GM12878 (cell line): Measurements from ENCODE around the gene OR9Q2. TPM values are rescaled to one million over a fixed set of nuclear protein-coding genes. Genes with fewer than 3 reads are reported as not detected.

Experiments used
- ATAC-seq: fragments of 200-7000 bp; cut with Tn5 transposase; 3 replicates; pipeline ENCODE4 v1.9.1; 2020; ENCODE audit warnings: mild to moderate bottlenecking, moderate library complexity
- BruUV-seq: library from RNA; stranded (reverse); fragments of 400-500 nt; replicated peaks from 2 replicates; lab custom pipeline; 2021; lab: Mats Ljungman, UMichigan
- CTCF ChIA-PET: fragments of 300-600 bp; sonication (Branson Sonifier 250); formaldehyde crosslinking; extraction: SDS; loops from one replicate; lab custom pipeline; 2021; ENCODE audit warnings: inconsistent platforms; lab: Yijun Ruan, JAX
- POLR2A ChIA-PET: fragments of 350-600 bp; formaldehyde crosslinking; extraction: SDS; loops from one replicate; lab custom pipeline; 2021; ENCODE audit warnings: inconsistent platforms; lab: Charles Lee
- RAD21 ChIA-PET: fragments of 300-600 bp; sonication (Branson Sonifier 250); formaldehyde crosslinking; loops from one replicate; lab custom pipeline; 2023; ENCODE audit warnings: antibody characterized with exemption; ENCODE audit not compliant: unreplicated experiment; lab: Charles Lee
- SMC1A ChIA-PET: fragments of 300-600 bp; sonication (Branson Sonifier 250); formaldehyde crosslinking; loops from one replicate; lab custom pipeline; 2023; ENCODE audit not compliant: unreplicated experiment, uncharacterized antibody; lab: Charles Lee
- DNase-seq: peaks from one replicate; pipeline ENCODE4 v3.0.0-alpha.2; 2011; ENCODE audit warnings: low read depth, low spot score
- FAIRE-seq: peaks from 3 replicates; lab custom pipeline; 2011; peaks lifted over from hg19 to GRCh38; lab: Jason Lieb, UNC
- H2AFZ ChIP-seq: 2 replicates; pipeline ENCODE4 v1.6.0; 2011; ENCODE audit warnings: low read depth, low read length, control low read depth; ENCODE audit not compliant: control insufficient read depth
- H3K27ac ChIP-seq: 2 replicates; pipeline ENCODE4 v1.5.1; 2011; ENCODE audit warnings: control low read depth; ENCODE audit not compliant: control insufficient read depth, insufficient read depth
- H3K27me3 ChIP-seq, 2 experiments: replicated peaks in 1 of 2; 2 replicates each; pipeline versions ENCODE4 v1.6.0 to v1.6.1; 2011; ENCODE audit warnings: low read length in 1 of 2; ENCODE audit not compliant: control insufficient read depth in 2 of 2, insufficient read depth in 2 of 2
- H3K36me3 ChIP-seq, 2 experiments: 2 replicates each; pipeline ENCODE4 v1.5.1; 2011; ENCODE audit warnings: low read length in 1 of 2; ENCODE audit not compliant: control insufficient read depth in 2 of 2, insufficient read depth in 2 of 2
- H3K4me1 ChIP-seq: 2 replicates; pipeline ENCODE4 v1.6.1; 2011; ENCODE audit warnings: mild to moderate bottlenecking, low read length, moderate library complexity, mixed read lengths; ENCODE audit not compliant: control insufficient read depth, insufficient read depth
- H3K4me2 ChIP-seq: 2 replicates; pipeline ENCODE4 v1.6.0; 2011; ENCODE audit warnings: control low read depth; ENCODE audit not compliant: control insufficient read depth, insufficient read depth
- H3K4me3 ChIP-seq: fragments of 200-600 bp; sonication (generic); 2 replicates; pipeline ENCODE4 v1.5.1; 2016
- H3K79me2 ChIP-seq: 2 replicates; pipeline ENCODE4 v1.6.0; 2011; ENCODE audit warnings: low read length; ENCODE audit not compliant: control insufficient read depth, insufficient read depth
- H3K9ac ChIP-seq: 2 replicates; pipeline ENCODE4 v1.8.0; 2011; ENCODE audit warnings: low read length, control low read depth, mixed read lengths; ENCODE audit not compliant: control insufficient read depth, insufficient read depth
- H3K9me3 ChIP-seq: replicated peaks from 3 replicates; pipeline ENCODE4 v1.5.1; 2011; ENCODE audit warnings: mild to moderate bottlenecking, low read length; ENCODE audit not compliant: control insufficient read depth, insufficient read depth
- H4K20me1 ChIP-seq: 2 replicates; pipeline ENCODE4 v1.6.0; 2011; ENCODE audit not compliant: control insufficient read depth, insufficient read depth
- CBFB ChIP-seq: IDR thresholded peaks from 2 replicates; pipeline ENCODE4 v1.6.1; 2016; ENCODE audit warnings: antibody characterized with exemption, low read depth
- NR2C1 ChIP-seq: fragments of 450-650 bp; IDR thresholded peaks from 2 replicates; pipeline ENCODE4 v1.6.1; 2017; ENCODE audit warnings: antibody characterized with exemption, mild to moderate bottlenecking, moderate library complexity
- PAX8 ChIP-seq: fragments of 450-650 bp; IDR thresholded peaks from 2 replicates; pipeline ENCODE4 v1.6.1; 2017; ENCODE audit warnings: mild to moderate bottlenecking, moderate library complexity
- RFX5 ChIP-seq: IDR thresholded peaks from 2 replicates; pipeline ENCODE4 v1.6.1; 2011; ENCODE audit warnings: low read depth, low read length, improper control_type of control experiment
- SIN3A ChIP-seq: IDR thresholded peaks from 2 replicates; pipeline ENCODE4 v1.6.1; 2012; ENCODE audit warnings: low read depth, low read length, improper control_type of control experiment
- SMARCA5 ChIP-seq: fragments of 450-650 bp; IDR thresholded peaks from 2 replicates; pipeline ENCODE4 v1.6.1; 2017; ENCODE audit warnings: mild to moderate bottlenecking
- TCF7 ChIP-seq: IDR thresholded peaks from 2 replicates; pipeline ENCODE4 v1.6.1; 2014; ENCODE audit warnings: antibody characterized with exemption, borderline replicate concordance
- WGBS: methylation state at CpG from one replicate; pipeline ENCODE4 v1.1.6; 2016; ENCODE audit warnings: low lambda C conversion rate; ENCODE audit not compliant: insufficient replicate concordance, insufficient coverage; ENCODE audit errors: missing lambda C conversion rate; 5-methylcytosine and 5-hydroxymethylcytosine counted together
- in situ Hi-C: fragments of 300-500 bp; cut with MboI; formaldehyde crosslinking; loops from 9 replicates; pipeline ENCODE4 v1.14.3; 2018; ENCODE audit warnings: mixed read lengths
- intact Hi-C: fragments of 100-400 bp; cut with micrococcal nuclease; formaldehyde crosslinking; loops from one replicate; pipeline ENCODE4 v1.14.2; 2022; ENCODE audit not compliant: unreplicated experiment
- polyA plus RNA-seq, 11 experiments: library from polyadenylated mRNA; depleted of rRNA in 4 of 11; unstranded in 6 of 11; stranded (reverse) in 5 of 11; fragments of >200 nt; fragmentation: Nextera tagmentation in 4 of 11; fragmentation: Illumina TruSeq in 1 of 11; extraction: Ambion mirVana in 4 of 11; extraction: Trizol in 1 of 11; gene quantifications; 1 replicate in 1 of 11; 2 replicates in 10 of 11; pipeline versions ENCODE4 v1.2.1 to v1.2.3, GENCODE V29; 2011 to 2016; ENCODE audit warnings: inconsistent platforms in 2 of 11, missing spikeins in 2 of 11, low read depth in 1 of 11
- total RNA-seq, 4 experiments: library from RNA; depleted of rRNA in 3 of 4; stranded (reverse); fragments of >200 nt in 3 of 4; fragmentation: Illumina TruSeq in 1 of 4; extraction: Trizol in 1 of 4; gene quantifications; 2 replicates each; pipeline versions ENCODE4 v1.2.1 to v1.2.3, GENCODE V29; 2013 to 2021
- TF ChIP-seq, protein P1 (sequence below): fragments of 150-350 bp; IDR thresholded peaks from 2 replicates; pipeline ENCODE4 v1.6.1; 2016; ENCODE audit warnings: low read depth, low read length

Gene OR9Q2
- total and polyA plus RNA-seq, 10 of the 15 experiments (the other 5 are each of a cell fraction or from before 2014, with no cell fraction given): 0.05 TPM; not detected in 9

DNA sequence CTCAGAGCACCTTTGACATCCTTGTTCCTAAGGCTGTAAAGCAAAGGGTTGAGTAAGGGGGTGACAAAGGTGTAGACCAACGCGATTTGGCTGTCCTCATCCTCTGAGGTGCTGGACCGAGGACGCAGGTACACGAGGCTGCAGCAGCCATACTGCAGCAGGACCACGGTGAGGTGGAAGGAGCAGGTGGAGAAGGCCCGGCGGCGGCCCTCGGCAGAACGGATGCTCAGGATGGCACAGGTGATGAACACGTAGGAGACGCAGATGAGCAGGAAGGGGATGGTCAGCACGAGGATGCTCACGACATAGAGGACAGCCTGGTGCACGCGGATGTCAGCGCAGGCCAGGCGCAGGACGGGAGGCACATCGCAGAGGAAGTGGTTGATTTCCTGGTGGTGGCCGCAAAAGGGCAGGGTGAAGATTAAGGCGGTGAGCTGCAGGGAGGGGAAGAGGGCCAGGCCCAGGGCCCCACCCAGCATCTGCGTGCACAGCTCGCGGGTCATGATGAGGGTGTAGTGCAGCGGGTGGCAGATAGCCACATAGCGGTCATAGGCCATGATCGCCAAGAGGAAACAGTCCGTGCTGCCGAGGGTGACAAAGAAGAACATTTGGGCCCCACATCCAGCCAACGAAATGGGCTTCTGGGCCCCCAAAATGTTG, 39.2 kb downstream of the OR9Q2 start:
- Histone ChIP-seq H3K27ac (no peak overlapping the region), H4K20me1 (no peaks in the 10 kb centered on the region), H3K4me2 (no peak overlapping the region), H3K9ac (no peak overlapping the region), H3K9me3 (no peaks in the 10 kb centered on the region), H3K4me1 (no peaks in the 10 kb centered on the region), H3K79me2 (no peaks in the 10 kb centered on the region), H3K4me3 (no peak overlapping the region), H3K36me3 (no peaks in the 10 kb centered on the region), H2AFZ (no peak overlapping the region), H3K27me3 (no peaks in the 10 kb centered on the region)
- TF ChIP-seq CBFB (no peak), NR2C1 (no peak), PAX8 (no peak), SMARCA5 (no peak), RFX5 (no peak), SIN3A (no peak), TCF7 (no peak)
- TF ChIP-seq, protein P1, sequence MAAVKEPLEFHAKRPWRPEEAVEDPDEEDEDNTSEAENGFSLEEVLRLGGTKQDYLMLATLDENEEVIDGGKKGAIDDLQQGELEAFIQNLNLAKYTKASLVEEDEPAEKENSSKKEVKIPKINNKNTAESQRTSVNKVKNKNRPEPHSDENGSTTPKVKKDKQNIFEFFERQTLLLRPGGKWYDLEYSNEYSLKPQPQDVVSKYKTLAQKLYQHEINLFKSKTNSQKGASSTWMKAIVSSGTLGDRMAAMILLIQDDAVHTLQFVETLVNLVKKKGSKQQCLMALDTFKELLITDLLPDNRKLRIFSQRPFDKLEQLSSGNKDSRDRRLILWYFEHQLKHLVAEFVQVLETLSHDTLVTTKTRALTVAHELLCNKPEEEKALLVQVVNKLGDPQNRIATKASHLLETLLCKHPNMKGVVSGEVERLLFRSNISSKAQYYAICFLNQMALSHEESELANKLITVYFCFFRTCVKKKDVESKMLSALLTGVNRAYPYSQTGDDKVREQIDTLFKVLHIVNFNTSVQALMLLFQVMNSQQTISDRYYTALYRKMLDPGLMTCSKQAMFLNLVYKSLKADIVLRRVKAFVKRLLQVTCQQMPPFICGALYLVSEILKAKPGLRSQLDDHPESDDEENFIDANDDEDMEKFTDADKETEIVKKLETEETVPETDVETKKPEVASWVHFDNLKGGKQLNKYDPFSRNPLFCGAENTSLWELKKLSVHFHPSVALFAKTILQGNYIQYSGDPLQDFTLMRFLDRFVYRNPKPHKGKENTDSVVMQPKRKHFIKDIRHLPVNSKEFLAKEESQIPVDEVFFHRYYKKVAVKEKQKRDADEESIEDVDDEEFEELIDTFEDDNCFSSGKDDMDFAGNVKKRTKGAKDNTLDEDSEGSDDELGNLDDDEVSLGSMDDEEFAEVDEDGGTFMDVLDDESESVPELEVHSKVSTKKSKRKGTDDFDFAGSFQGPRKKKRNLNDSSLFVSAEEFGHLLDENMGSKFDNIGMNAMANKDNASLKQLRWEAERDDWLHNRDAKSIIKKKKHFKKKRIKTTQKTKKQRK: no peak
- ChIA-PET RAD21 (no interaction called here), POLR2A (no interaction called here), CTCF (no interaction called here), SMC1A (no interaction called here)
- intact Hi-C loops: no loop called here
- in situ Hi-C loops: no loop called here
- FAIRE-seq: no peak
- no peak for DNase-seq
- WGBS: 61% methylated on average over 32 of the region's 32 CpGs
- BruUV-seq: no TSS peak
- ATAC-seq: no peak

Other genes with a start within 250 kb of the OR9Q2 start
Only the 7 nearest of the 10 such genes appear.
- not detected in 2 replicates for gene OR9Q1, start 165.2 kb upstream of the OR9Q2 start, total RNA-seq (2014; rRNA removed)
- not detected in 2 replicates for gene OR9Q1, start 165.2 kb upstream of the OR9Q2 start, total RNA-seq (2014; rRNA removed; fragmentation: Illumina TruSeq; extraction: Trizol)
- not detected in 2 replicates for gene OR9Q1, start 165.2 kb upstream of the OR9Q2 start, total RNA-seq (2021)
- gene OR9Q1, start 165.2 kb upstream of the OR9Q2 start, polyA plus RNA-seq (2011; rRNA removed): not detected in 2 replicates
- gene OR9Q1, start 165.2 kb upstream of the OR9Q2 start, polyA plus RNA-seq (2014; fragmentation: Illumina TruSeq; extraction: Trizol): not detected in 2 replicates
- gene OR9Q1, start 165.2 kb upstream of the OR9Q2 start, polyA plus RNA-seq (2014; fragmentation: Nextera tagmentation; extraction: Ambion mirVana): not detected
- gene OR9Q1, start 165.2 kb upstream of the OR9Q2 start, polyA plus RNA-seq (2014; rRNA removed): not detected in 2 replicates
- gene OR9Q1, start 165.2 kb upstream of the OR9Q2 start, polyA plus RNA-seq (2016; fragmentation: Nextera tagmentation; extraction: Ambion mirVana): not detected
- not detected in 2 replicates for gene OR6Q1, start 158.1 kb upstream of the OR9Q2 start, total RNA-seq (2014; rRNA removed)
- gene OR6Q1, start 158.1 kb upstream of the OR9Q2 start, total RNA-seq (2014; rRNA removed; fragmentation: Illumina TruSeq; extraction: Trizol): not detected in 2 replicates
- not detected in 2 replicates for gene OR6Q1, start 158.1 kb upstream of the OR9Q2 start, total RNA-seq (2021)
- gene OR6Q1, start 158.1 kb upstream of the OR9Q2 start, polyA plus RNA-seq (2011; rRNA removed): not detected in 2 replicates
- gene OR6Q1, start 158.1 kb upstream of the OR9Q2 start, polyA plus RNA-seq (2014; fragmentation: Illumina TruSeq; extraction: Trizol): not detected in 2 replicates
- not detected for gene OR6Q1, start 158.1 kb upstream of the OR9Q2 start, polyA plus RNA-seq (2014; fragmentation: Nextera tagmentation; extraction: Ambion mirVana)
- not detected in 2 replicates for gene OR6Q1, start 158.1 kb upstream of the OR9Q2 start, polyA plus RNA-seq (2014; rRNA removed)
- not detected for gene OR6Q1, start 158.1 kb upstream of the OR9Q2 start, polyA plus RNA-seq (2016; fragmentation: Nextera tagmentation; extraction: Ambion mirVana)
- not detected in 2 replicates for gene OR9I1, start 63.5 kb upstream of the OR9Q2 start, total RNA-seq (2014; rRNA removed)
- not detected in 2 replicates for gene OR9I1, start 63.5 kb upstream of the OR9Q2 start, total RNA-seq (2014; rRNA removed; fragmentation: Illumina TruSeq; extraction: Trizol)
- gene OR9I1, start 63.5 kb upstream of the OR9Q2 start, total RNA-seq (2021): not detected in 2 replicates
- not detected in 2 replicates for gene OR9I1, start 63.5 kb upstream of the OR9Q2 start, polyA plus RNA-seq (2011; rRNA removed)
- not detected in 2 replicates for gene OR9I1, start 63.5 kb upstream of the OR9Q2 start, polyA plus RNA-seq (2014; fragmentation: Illumina TruSeq; extraction: Trizol)
- gene OR9I1, start 63.5 kb upstream of the OR9Q2 start, polyA plus RNA-seq (2014; fragmentation: Nextera tagmentation; extraction: Ambion mirVana): not detected
- not detected in 2 replicates for gene OR9I1, start 63.5 kb upstream of the OR9Q2 start, polyA plus RNA-seq (2014; rRNA removed)
- gene OR9I1, start 63.5 kb upstream of the OR9Q2 start, polyA plus RNA-seq (2016; fragmentation: Nextera tagmentation; extraction: Ambion mirVana): not detected
- gene OR1S2, start 15.1 kb downstream of the OR9Q2 start, total RNA-seq (2014; rRNA removed): not detected in 2 replicates
- not detected in 2 replicates for gene OR1S2, start 15.1 kb downstream of the OR9Q2 start, total RNA-seq (2014; rRNA removed; fragmentation: Illumina TruSeq; extraction: Trizol)
- not detected in 2 replicates for gene OR1S2, start 15.1 kb downstream of the OR9Q2 start, total RNA-seq (2021)
- not detected in 2 replicates for gene OR1S2, start 15.1 kb downstream of the OR9Q2 start, polyA plus RNA-seq (2011; rRNA removed)
- not detected in 2 replicates for gene OR1S2, start 15.1 kb downstream of the OR9Q2 start, polyA plus RNA-seq (2014; fragmentation: Illumina TruSeq; extraction: Trizol)
- not detected for gene OR1S2, start 15.1 kb downstream of the OR9Q2 start, polyA plus RNA-seq (2014; fragmentation: Nextera tagmentation; extraction: Ambion mirVana)
- not detected in 2 replicates for gene OR1S2, start 15.1 kb downstream of the OR9Q2 start, polyA plus RNA-seq (2014; rRNA removed)
- not detected for gene OR1S2, start 15.1 kb downstream of the OR9Q2 start, polyA plus RNA-seq (2016; fragmentation: Nextera tagmentation; extraction: Ambion mirVana)
- gene OR1S1, start 23.6 kb downstream of the OR9Q2 start, total RNA-seq (2014; rRNA removed): not detected in 2 replicates
- not detected in 2 replicates for gene OR1S1, start 23.6 kb downstream of the OR9Q2 start, total RNA-seq (2014; rRNA removed; fragmentation: Illumina TruSeq; extraction: Trizol)
- gene OR1S1, start 23.6 kb downstream of the OR9Q2 start, total RNA-seq (2021): not detected in 2 replicates
- gene OR1S1, start 23.6 kb downstream of the OR9Q2 start, polyA plus RNA-seq (2011; rRNA removed): not detected in 2 replicates
- gene OR1S1, start 23.6 kb downstream of the OR9Q2 start, polyA plus RNA-seq (2014; fragmentation: Illumina TruSeq; extraction: Trizol): not detected in 2 replicates
- not detected for gene OR1S1, start 23.6 kb downstream of the OR9Q2 start, polyA plus RNA-seq (2014; fragmentation: Nextera tagmentation; extraction: Ambion mirVana)
- gene OR1S1, start 23.6 kb downstream of the OR9Q2 start, polyA plus RNA-seq (2014; rRNA removed): not detected in 2 replicates
- gene OR1S1, start 23.6 kb downstream of the OR9Q2 start, polyA plus RNA-seq (2016; fragmentation: Nextera tagmentation; extraction: Ambion mirVana): not detected
- gene OR10Q1, start 39.8 kb downstream of the OR9Q2 start, total RNA-seq (2014; rRNA removed): not detected in 2 replicates
- gene OR10Q1, start 39.8 kb downstream of the OR9Q2 start, total RNA-seq (2014; rRNA removed; fragmentation: Illumina TruSeq; extraction: Trizol): not detected in 2 replicates
- not detected in 2 replicates for gene OR10Q1, start 39.8 kb downstream of the OR9Q2 start, total RNA-seq (2021)
- not detected in 2 replicates for gene OR10Q1, start 39.8 kb downstream of the OR9Q2 start, polyA plus RNA-seq (2011; rRNA removed)
- not detected in 2 replicates for gene OR10Q1, start 39.8 kb downstream of the OR9Q2 start, polyA plus RNA-seq (2014; fragmentation: Illumina TruSeq; extraction: Trizol)
- not detected for gene OR10Q1, start 39.8 kb downstream of the OR9Q2 start, polyA plus RNA-seq (2014; fragmentation: Nextera tagmentation; extraction: Ambion mirVana)
- not detected in 2 replicates for gene OR10Q1, start 39.8 kb downstream of the OR9Q2 start, polyA plus RNA-seq (2014; rRNA removed)
- not detected for gene OR10Q1, start 39.8 kb downstream of the OR9Q2 start, polyA plus RNA-seq (2016; fragmentation: Nextera tagmentation; extraction: Ambion mirVana)
- not detected in 2 replicates for gene OR10W1, start 79.2 kb downstream of the OR9Q2 start, total RNA-seq (2014; rRNA removed)
- not detected in 2 replicates for gene OR10W1, start 79.2 kb downstream of the OR9Q2 start, total RNA-seq (2014; rRNA removed; fragmentation: Illumina TruSeq; extraction: Trizol)
- not detected in 2 replicates for gene OR10W1, start 79.2 kb downstream of the OR9Q2 start, total RNA-seq (2021)
- gene OR10W1, start 79.2 kb downstream of the OR9Q2 start, polyA plus RNA-seq (2011; rRNA removed): not detected in 2 replicates
- not detected in 2 replicates for gene OR10W1, start 79.2 kb downstream of the OR9Q2 start, polyA plus RNA-seq (2014; fragmentation: Illumina TruSeq; extraction: Trizol)
- gene OR10W1, start 79.2 kb downstream of the OR9Q2 start, polyA plus RNA-seq (2014; fragmentation: Nextera tagmentation; extraction: Ambion mirVana): not detected
- gene OR10W1, start 79.2 kb downstream of the OR9Q2 start, polyA plus RNA-seq (2014; rRNA removed): not detected in 2 replicates
- not detected for gene OR10W1, start 79.2 kb downstream of the OR9Q2 start, polyA plus RNA-seq (2016; fragmentation: Nextera tagmentation; extraction: Ambion mirVana)